Upper lobe of left lung (tissue), 6 donors: ENCODE data around the gene ACO1. TPM values are rescaled to one million over a fixed set of nuclear protein-coding genes. Genes with fewer than 3 reads are reported as not detected.

Experiments used
- ATAC-seq, 2 donors: fragments of 200-7000 bp; cut with Tn5 transposase; one replicate each; pipeline ENCODE4 v1.9.1; 2022; ENCODE audit warnings: mild to moderate bottlenecking in 2 of 2, moderate library complexity in 2 of 2; ENCODE audit not compliant: low FRiP score in 2 of 2
- DNase-seq, 2 donors: peaks; one replicate each; pipeline ENCODE4 v3.0.0-alpha.2; 2019 to 2020
- H3K27ac ChIP-seq, 4 donors: fragments of 200-600 bp; sonication (generic); one replicate each; pipeline ENCODE4 v1.5.1; 2016 to 2019
- H3K27me3 ChIP-seq, 4 donors: fragments of 200-600 bp; sonication (generic); one replicate each; pipeline ENCODE4 v1.5.1; 2017 to 2019
- H3K36me3 ChIP-seq, 4 donors: fragments of 200-600 bp; sonication (generic); one replicate each; pipeline ENCODE4 v1.5.1; 2016 to 2019
- H3K4me1 ChIP-seq, 4 donors: fragments of 200-600 bp; sonication (generic); one replicate each; pipeline ENCODE4 v1.5.1; 2018 to 2019
- H3K4me3 ChIP-seq, 4 donors: fragments of 200-600 bp; sonication (generic); one replicate each; pipeline ENCODE4 v1.5.1; 2017 to 2019; ENCODE audit warnings: mild to moderate bottlenecking in 2 of 4, moderate library complexity in 1 of 4
- H3K9me3 ChIP-seq, 4 donors: fragments of 200-600 bp; sonication (generic); one replicate each; pipeline ENCODE4 v1.5.1; 2018 to 2019
- CTCF ChIP-seq, 6 experiments: fragments of 450-650 bp in 4 of 6; fragments of 200-600 bp in 2 of 6; sonication (generic) in 2 of 6; IDR thresholded peaks; one replicate each; pipeline ENCODE4 v1.5.1; 2016 to 2019; ENCODE audit warnings: antibody characterized with exemption in 6 of 6
- EP300 ChIP-seq, 4 donors: sonication (generic); formaldehyde crosslinking; IDR thresholded peaks; one replicate each; pipeline ENCODE4 v1.5.1; 2017; ENCODE audit warnings: antibody characterized with exemption in 4 of 4, control low read depth in 2 of 4
- POLR2A ChIP-seq, 4 donors: fragments of 450-650 bp; IDR thresholded peaks; one replicate each; pipeline ENCODE4 v1.5.1; 2016 to 2017; ENCODE audit warnings: antibody characterized with exemption in 4 of 4, mild to moderate bottlenecking in 2 of 4
- POLR2AphosphoS5 ChIP-seq, 2 donors: sonication (generic); formaldehyde crosslinking; IDR thresholded peaks; one replicate each; pipeline ENCODE4 v1.5.1; 2017; ENCODE audit warnings: antibody characterized with exemption in 2 of 2
- WGBS, 2 donors: methylation state at CpG; one replicate each; pipeline ENCODE4 v1.1.5; 2017 to 2018; 5-methylcytosine and 5-hydroxymethylcytosine counted together
- total RNA-seq, 6 donors: library from RNA; depleted of rRNA in 4 of 6; stranded (reverse); fragments of >200 nt in 4 of 6; gene quantifications; one replicate each; pipeline versions ENCODE4 v1.1.0 to v1.2.1, GENCODE V29; 2016 to 2021
- donor health status: DM: no; HTN: no; CAD: no; lungs with moderate emphysema.
- donor health status: DM: no; HTN: yes; CAD: no; lungs with severe emphysema.

The ACO1 gene
- total RNA-seq, 6 donors from 2014 or later = 12.4 to 33.0 (median 29.1) TPM

GRCh38 chr9:32380944-32381343, 3.5 kb upstream of the ACO1 start:
- no peaks in the 10 kb centered on the region for H3K9me3 ChIP-seq
- ATAC-seq = no peak
- H3K27ac ChIP-seq = no peak overlapping the region
- no peaks in the 10 kb centered on the region for H3K27me3 ChIP-seq
- 84 to 89% methylated on average over 3 of the region's 3 CpGs for WGBS, 2 donors
- H3K36me3 ChIP-seq = no peaks in the 10 kb centered on the region
- no peak overlapping the region for H3K4me3 ChIP-seq
- DNase-seq = no peak
- H3K4me1 ChIP-seq = peaks cover 15 to 29% (median 19%) of the 10 kb centered on the region in 4 donors
- TF ChIP-seq EP300 (IDR thresholded peaks at IDR 0.05) (no peak), CTCF (IDR thresholded peaks at IDR 0.05) (no peak), POLR2A (IDR thresholded peaks at IDR 0.05) (no peak), POLR2AphosphoS5 (IDR thresholded peaks at IDR 0.05) (no peak)

- Histone ChIP-seq H3K36me3 (no peaks in the 10 kb centered on the region), H3K27ac (no peak overlapping the region), H3K4me1 (peaks cover 15 to 35% (median 22%) of the 10 kb centered on the region in 4 donors), H3K4me3 (no peak overlapping the region), H3K9me3 (no peaks in the 10 kb centered on the region), H3K27me3 (no peaks in the 10 kb centered on the region)
- WGBS, 2 donors = 73 to 77% methylated on average over 14 of the region's 14 CpGs
- ATAC-seq (no peak), DNase-seq (no peak)
- no peak for TF ChIP-seq EP300 (IDR thresholded peaks at IDR 0.05)
- no peak for TF ChIP-seq CTCF (IDR thresholded peaks at IDR 0.05)
- TF ChIP-seq POLR2AphosphoS5 (IDR thresholded peaks at IDR 0.05) = no peak
- TF ChIP-seq POLR2A (IDR thresholded peaks at IDR 0.05) = no peak
These were observed 1.7 kb upstream of the ACO1 start for GRCh38 chr9:32382565-32383320.

- WGBS, 2 donors = 0 to 1% methylated on average over 13 of the region's 13 CpGs
- Histone ChIP-seq H3K4me1 (peaks cover 15 to 29% (median 20%) of the 10 kb centered on the region in 4 donors), H3K9me3 (no peaks in the 10 kb centered on the region), H3K27me3 (no peaks in the 10 kb centered on the region), H3K36me3 (no peaks in the 10 kb centered on the region), H3K4me3 (peak overlapping the region; percentile 70 to 89 (median 86)), H3K27ac (peak overlapping the region; percentile 84 to 96 (median 90))
- TF ChIP-seq EP300 (IDR thresholded peaks at IDR 0.05) (no peak), POLR2A (IDR thresholded peaks at IDR 0.05) (no peak), CTCF (IDR thresholded peaks at IDR 0.05) (no peak), POLR2AphosphoS5 (IDR thresholded peaks at IDR 0.05) (no peak)
- peak in 1 of 2 donors; percentile 60 for ATAC-seq
- DNase-seq = no peak
These were observed 460 bp upstream of the ACO1 start for GRCh38 chr9:32384002-32384363.

- DNase-seq = no peak
- H3K4me3 ChIP-seq = peak overlapping the region; percentile 70 to 89 (median 86)
- WGBS, 2 donors = 55 to 65% methylated on average over 2 of the region's 2 CpGs
- peak overlapping the region; percentile 84 to 96 (median 90) for H3K27ac ChIP-seq
- H3K9me3 ChIP-seq = no peaks in the 10 kb centered on the region
- peaks cover 14 to 28% (median 19%) of the 10 kb centered on the region in 4 donors for H3K4me1 ChIP-seq
- H3K36me3 ChIP-seq = no peaks in the 10 kb centered on the region
- TF ChIP-seq EP300 (IDR thresholded peaks at IDR 0.05) (no peak), POLR2A (IDR thresholded peaks at IDR 0.05) (no peak), POLR2AphosphoS5 (IDR thresholded peaks at IDR 0.05) (no peak), CTCF (IDR thresholded peaks at IDR 0.05) (no peak)
- no peak for ATAC-seq
- H3K27me3 ChIP-seq = no peaks in the 10 kb centered on the region
These were observed 875 bp downstream of the ACO1 start for GRCh38 chr9:32385152-32385884.
